Measurements from ENCODE around the gene MANSC4.

Gene MANSC4

DNA sequence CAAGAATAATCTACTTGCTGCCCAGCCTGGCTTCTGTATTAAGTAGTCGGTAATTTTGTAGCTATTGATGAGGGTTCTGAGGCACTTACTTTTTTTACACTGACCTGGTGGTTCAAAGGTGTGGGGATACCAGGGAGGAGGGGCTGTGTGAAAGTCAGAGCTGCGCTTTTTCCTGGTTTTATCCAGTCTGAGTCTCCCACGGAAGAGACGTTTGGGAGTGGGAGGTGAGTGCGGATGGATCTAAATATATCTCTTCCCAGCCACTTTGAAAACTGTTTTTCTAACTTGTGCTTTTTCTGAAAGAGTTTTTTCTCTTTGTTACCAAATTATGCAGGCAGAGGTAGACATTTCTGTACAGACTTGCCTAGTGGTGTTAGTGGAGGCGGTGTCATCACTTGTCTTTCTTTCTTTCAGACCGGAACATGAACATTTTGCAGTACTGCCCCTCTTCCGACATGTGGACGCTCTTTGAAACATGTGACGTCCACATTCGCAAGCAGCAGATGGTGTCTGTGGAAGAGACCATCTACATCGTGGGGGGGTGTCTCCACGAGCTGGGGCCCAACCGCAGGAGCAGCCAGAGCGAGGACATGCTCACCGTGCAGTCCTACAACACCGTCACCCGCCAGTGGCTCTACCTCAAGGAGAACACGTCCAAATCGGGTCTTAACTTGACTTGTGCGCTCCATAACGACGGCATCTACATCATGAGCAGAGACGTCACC is 17.4 kb upstream of the MANSC4 start:
- no peak for DNase-seq

DNA sequence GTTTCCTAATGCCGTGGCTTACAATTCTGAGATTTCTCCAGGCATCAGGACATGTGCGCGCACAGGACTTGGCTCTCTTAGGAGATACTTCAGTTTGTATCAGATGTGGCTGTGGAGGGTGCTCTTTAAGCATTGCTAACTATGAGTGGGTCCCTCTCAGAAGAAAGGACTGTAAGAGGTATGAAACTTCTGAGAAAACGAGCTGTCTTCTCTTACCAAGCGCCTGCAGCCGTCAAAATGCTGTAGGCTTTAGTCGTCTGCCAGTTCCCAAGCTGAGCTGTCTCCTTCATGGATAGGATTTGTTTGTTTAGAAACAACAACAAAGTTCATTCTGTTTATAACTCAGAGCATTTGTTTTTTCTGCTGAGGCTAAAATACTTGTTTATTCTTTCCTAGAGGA is 16.1 kb upstream of the MANSC4 start:
- DNase-seq: no peak

DNA sequence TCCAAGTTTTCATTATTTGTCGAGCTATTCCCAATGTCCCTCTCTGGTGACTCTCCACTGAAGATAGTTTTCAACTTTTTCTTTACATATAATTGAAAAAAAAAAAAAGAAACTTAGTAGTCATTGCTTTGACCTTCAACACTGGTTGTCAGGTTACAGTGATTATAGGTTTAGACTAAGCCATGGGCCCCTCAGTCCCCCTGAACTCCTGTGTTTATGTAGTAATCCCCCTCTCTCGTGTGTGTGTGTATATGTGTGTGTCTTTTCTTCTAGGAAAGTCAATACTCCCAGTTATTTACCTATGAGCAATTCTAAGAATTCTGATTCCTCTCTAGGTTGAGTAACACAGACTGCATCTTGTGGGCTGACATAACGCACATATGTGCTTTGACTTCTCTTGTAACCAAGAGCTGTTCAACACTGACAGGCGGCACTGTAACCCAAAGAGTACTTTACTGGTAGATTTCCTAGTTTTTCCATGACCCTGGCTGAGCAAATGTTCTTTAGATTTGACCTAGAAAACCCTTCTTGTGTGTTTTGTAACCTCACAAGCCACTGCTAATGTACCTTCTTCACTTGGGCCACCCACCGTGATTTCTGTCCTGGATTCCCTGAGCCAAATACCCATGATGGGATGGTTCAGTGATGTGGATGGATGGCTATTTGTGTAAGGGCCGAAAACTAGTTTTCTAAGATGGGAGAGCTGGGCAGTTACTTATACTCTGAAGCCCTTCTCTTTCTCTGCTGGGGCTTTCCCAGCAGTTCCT is 15.0 kb upstream of the MANSC4 start:
- DNase-seq: no peak

DNA sequence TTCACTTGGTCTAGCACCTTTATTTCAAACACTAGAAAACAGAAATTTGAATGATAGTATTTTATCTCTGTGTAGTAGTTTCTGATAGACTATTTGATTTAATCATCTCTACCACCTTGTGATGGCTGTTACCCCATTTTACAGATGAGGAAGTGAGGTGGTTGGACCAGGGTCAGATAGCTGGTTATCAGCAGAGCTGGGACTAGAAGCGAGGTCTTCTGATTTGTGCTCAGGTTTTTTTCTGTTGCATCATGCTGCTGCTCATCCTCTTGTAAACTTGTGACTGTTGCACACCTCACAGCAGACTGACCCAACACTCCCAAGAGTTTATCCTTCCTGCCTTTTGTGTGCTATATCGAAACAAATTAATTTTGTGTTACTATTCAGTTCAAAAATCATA is 10.1 kb upstream of the MANSC4 start:
- DNase-seq: no peak

DNA sequence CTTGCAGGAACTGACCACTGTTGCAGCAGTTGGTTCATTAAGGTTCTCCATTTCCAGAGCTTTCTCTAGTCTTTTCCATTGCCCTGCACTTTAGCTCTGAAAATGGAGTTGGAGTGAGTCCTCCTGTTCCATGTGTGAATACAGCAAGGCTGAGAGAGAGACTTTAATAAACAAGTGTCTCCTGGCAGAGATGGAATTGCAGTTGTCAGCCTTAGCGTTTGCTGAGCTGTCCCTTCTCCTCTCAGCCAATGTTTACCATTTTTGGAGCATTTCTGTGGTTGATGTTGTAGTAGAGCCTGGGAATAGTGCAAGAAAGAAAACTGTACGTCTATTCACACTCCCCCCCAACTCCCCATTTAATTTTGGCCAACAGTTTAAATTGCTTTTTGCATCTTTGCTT is 7.5 kb upstream of the MANSC4 start:
- DNase-seq: no peak

DNA sequence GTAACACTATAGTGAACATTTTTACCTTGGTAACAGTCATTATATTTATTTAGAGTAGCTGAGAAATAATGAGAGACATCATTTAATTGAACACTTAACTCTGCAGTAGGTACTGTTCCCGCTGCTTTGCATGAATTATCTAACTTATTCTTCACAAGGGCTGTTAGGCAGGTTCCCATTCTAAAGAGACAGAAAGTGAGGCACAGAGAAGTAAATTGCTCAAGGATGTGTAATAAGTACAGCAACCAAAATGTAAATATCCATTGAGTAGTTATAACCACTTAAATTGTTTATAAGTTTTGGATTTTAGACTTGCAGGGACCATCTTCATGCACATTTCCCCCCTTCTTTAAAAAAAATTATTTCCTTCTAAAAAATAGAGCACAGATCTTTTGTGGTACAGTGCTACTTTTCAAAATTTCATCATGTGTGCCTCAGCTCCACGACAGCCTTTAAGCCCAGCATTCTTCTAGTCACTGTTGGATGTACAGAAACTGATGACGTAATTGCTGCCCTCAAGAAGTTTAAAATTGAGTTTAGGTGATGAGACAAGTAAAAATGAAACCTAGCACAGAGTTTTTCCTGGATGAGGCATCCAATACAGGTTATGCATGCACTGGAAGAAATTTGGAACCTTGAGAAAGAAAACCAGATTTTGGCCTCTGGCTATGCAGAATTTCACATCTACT is 6.0 kb upstream of the MANSC4 start:
- DNase-seq: no peak

DNA sequence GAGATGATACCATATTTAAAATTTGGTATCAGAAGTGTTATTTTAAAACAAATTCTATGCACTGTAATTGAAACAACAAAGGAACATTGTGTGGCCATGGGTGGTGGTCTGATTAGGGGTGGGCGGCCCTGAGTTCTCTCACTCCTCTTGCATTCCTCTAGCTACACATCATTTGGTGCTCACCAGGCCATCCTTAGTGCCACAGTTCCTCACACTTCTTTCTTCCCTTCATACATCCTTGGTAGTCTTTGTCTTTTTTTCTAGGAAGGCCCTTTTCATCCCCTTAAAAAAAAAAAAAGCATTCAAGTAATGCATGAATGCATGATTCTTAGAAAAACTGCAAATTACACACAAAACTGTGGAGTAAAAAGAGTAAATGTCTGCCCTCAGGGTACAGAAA is 2.4 kb upstream of the MANSC4 start:
- DNase-seq: no peak

DNA sequence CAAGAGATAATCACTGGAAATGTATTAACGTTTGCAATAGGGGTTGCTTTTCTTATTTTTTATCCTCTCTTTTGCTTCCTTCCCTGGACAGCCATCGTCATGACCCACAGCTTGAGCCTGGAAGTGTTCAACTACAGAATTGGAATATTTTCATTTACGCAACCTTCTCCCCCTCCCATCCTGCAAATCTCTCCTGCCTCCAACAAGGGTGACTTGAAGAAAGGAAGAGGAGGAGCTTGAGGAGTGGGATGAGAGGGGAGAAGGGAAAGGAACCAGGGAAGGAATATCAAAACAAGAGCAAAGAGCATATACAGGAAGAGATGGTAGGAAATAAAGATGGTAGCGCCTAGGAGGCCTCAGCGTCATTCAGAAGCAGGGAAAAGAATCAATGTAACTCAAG is 1.6 kb upstream of the MANSC4 start:
- DNase-seq: no peak

DNA sequence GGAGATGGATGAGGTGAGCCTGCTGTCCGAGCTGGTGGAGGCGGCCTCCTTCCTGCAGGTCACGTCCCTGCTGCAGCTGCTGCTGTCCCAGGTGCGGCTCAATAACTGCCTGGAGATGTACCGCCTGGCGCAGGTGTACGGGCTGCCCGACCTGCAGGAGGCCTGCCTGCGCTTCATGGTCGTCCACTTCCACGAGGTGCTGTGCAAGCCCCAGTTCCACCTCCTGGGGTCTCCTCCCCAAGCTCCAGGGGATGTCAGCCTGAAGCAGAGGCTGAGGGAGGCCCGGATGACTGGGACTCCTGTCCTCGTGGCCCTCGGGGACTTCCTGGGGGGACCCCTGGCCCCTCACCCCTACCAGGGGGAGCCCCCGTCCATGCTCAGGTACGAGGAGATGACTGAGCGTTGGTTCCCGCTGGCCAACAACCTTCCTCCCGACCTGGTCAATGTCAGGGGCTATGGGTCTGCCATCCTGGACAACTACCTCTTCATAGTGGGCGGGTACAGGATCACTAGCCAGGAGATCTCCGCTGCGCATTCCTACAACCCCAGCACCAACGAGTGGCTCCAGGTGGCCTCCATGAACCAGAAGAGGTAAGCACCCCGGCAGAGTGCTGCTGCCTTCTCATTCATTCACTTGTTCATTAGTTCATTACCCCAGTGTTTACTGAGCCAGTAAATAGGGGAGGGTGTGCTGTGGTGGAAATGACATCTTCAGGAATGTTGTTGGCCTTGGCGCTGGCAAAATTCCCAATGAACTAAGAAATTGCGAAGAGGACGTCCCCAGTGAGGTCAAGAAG is 774 bp upstream of the MANSC4 start:
- DNase-seq: no peak

DNA sequence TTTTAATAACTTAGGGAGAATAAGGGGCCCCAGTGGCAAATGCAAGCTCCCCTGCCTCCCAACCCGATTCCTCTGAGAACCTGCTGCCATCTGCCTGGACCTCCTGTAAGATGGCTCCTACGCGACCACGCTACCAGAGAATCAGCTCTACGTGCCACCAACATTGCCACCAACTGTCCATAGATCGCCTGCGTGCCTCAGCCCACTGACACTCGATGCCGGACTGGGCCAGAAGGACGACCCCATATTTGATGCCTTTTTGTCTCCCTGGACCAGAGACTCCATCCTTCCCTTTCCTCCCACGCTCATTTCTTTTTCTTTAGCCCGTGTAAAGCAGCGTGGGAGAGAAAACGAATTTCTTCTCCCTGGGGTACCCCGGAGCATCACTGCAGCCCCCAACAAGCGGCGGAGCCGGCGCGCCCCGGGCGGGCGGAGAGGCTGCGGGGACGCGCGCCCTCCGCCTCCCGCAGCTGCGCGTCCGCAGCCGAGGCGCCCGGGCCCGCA is 568 bp downstream of the MANSC4 start:
- DNase-seq: peak; percentile 33

DNA sequence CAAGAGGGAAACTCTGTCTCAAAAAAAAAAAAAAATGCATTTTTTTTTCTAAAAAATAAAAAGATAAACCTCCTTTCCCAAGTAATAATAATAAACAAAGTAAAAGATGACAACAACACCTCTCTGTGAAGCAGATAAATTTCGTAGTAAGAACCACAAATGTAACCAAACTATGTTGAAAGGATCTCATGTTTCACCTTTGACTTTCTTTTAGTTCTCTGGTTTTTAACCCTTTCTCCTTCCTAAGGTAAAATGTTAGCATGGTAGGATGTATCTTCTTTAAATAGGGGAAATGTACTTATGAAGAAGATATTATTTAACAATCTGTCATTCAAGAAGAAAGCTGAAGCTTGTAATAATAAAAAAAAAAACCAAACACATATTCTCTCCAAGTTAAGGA is 1.8 kb downstream of the MANSC4 start:
- no peak for DNase-seq

DNA sequence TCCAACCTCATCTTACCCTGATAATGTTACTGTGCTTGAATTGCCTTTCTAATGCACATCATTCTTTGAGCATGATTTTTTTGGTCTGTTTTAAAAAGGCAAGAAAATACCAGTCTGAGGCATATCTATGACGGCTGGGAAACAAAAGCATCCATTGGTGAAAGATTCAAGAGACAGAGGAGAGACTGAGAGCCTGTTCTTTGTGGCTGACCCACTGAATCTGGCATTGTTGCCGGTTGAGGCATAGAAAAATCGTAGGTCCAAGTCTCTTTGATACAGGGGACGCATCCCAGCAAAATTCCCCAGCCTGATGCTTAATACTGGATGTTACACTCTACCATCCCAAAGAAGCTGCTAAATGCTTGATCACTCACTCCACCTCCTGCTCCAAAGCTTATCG is 2.9 kb downstream of the MANSC4 start:
- no peak for DNase-seq

DNA sequence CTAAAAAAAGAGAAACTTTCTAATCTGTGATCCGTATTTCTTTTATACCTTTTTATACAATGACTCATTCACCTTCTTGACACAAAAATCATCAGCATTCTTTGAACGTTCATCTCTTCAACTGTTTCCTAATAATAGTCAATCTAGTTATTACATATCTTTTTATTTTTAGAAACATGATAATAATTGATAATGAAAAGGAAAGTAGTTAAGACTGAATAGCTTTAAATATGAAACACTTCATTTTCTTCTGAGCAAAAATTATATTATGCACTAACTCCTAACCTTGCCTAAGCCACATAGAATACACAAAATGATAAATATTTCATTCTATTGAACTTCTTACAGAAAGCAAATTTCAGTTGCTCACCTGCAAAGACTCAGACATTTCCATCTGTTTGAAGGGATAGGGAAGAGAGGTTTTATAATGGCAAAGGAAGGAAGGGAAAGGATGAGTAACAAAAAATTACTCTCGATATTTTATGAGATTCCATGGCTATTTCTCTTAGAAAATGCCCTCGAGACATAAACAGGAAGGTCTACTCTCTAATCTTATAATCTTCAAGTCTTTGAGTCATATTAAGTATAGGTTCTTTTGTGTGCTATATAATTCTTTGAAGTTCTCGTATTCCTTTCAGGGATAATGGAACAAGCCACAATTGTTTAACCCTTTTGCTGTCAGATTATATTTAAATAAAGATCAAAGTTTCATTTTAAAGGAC is 7.5 kb downstream of the MANSC4 start:
- DNase-seq: no peak

DNA sequence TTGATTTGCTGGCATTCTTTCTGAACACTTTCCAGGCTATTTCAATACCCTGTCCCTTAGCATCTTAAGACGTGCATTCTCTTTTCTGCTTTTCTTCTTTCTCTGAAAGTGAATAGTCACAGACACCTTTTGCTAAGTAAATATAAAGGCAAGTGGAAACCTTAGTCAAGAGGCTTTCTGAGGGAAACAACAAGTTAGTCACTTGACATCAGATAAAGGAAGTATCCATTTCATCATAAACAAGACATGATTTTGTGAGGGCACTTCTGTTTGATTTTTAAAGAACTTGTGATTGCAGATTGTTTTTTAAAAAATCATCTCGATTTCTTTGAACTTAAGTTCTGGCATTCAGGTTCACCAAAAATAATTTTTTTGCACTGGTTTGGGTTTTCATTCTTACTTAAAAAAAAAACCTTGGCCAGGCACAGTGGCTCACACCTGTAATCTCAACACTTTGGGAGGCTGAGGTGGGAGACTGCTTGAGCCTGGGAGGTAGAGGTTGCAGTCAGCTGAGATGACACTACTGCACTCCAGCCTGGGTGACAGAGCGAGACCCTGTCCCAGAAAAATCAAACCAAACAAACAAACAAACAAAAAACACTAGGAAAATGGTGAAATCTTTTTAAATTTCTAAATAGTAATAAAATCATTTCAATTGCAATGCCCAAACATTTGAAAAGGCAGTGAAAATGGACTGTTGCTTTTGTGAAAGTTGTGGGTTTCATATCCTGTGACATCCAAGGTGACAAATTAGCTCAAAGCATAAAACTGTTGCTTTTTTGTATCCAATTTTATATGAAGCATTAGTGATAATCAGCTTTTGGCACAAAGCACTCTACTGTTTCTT is 8.3 kb downstream of the MANSC4 start:
- no peak for DNase-seq

DNA sequence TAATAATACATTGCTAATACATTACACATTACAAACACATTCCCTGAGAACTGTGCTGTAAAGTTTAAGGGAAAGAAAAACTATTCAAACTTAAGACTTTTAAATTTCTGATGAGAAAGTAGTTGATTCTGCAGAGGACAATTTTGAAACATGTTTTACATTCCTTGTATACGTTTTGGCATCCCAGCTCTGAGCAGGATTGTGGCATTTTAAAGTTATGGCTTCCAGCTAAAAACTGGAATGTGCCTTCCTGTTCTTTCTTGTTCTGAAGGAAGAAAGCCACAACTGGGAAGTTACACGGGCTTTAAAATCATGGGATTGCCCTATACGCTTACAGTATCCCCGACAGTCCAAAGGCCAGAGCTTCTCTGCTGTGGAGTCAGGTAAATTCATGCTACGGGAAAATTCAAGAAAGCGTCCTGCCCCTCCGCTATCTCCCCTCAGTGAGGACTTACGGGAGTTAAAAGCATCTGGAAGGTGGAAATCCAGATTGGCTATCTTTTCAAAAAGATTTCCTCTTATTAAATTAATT is 10.8 kb downstream of the MANSC4 start:
- DNase-seq: no peak

DNA sequence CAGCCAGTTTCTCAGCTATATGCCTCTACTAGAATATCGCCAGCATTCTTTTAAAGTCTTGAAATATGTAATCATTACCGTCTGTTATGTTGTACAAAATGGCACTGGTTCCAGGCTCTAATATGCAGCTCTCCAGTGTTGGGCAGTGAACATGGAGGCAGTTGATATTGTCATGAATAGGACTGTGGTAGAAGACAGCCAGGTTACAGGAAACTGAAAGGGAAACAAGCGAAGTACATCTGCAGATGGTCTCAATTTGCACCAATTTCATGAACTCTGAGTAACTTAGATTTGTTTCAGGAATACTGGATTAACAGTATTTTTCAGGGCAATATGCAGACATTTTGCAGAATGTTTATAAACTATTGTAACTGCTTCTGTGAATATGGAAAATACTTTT is 13.4 kb downstream of the MANSC4 start:
- DNase-seq: no peak

DNA sequence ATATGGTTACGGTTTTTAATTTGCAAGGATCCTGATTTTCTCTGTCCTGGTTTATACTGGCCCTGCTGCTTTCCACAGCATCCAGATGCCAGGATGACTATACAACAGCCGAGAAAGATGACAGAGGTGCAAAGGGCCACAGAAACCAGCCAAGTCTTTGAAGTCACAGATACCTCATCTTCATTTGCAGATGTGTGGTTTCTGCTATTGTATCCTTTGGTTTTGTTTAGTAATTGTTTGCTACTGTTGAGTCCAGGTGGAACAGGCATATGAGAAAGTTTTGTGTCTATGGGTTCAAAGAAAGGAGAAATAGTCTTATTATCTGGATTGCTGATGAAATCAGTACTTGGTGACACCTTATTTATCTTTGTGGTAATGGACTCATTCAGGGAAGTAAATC is 17.3 kb downstream of the MANSC4 start:
- DNase-seq: no peak

DNA sequence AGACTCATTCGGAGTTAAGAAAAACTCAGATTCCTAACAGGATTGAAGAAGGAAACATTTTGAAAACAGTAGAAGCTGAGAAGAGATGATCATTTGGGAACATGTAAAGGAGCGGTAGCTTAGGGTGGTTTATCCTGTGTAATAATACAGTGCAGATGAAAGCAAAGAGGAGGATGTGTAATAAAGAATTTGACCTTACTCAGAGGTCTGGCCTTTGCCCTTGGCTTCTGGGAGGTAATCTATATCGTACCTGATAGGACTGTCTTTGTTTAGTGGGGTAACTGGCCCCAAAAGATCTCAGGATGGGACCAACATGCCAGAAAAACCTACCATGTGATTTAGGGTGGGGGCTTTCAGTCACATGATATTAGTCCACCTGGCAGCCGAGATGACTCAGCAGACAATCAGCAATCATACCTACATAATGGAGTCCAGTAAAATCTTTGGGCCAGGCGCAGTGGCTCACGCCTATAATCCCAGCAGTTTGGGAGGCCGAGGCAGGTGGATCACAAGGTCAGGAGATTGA is 23.3 kb downstream of the MANSC4 start:
- no peak for DNase-seq

DNA sequence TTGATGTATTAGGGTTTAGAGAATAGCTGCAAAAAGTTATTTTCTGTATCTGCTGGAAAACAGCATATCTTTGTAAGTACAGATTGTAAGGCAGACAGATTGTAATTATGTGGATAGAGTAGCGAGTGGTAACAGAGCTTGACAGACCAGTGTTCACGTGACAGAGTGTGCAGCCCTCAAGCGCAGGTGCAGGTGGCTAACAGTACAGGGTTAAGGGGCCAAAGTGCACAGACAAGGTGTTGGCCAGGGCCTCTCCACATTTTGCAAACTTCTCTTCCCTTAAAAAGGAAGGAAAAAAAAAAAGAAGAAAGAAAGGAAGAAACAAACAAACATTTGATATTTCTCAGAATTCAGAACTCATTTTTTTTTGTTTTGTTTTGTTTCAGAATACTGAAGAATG is 25.2 kb downstream of the MANSC4 start:
- DNase-seq: no peak

DNA sequence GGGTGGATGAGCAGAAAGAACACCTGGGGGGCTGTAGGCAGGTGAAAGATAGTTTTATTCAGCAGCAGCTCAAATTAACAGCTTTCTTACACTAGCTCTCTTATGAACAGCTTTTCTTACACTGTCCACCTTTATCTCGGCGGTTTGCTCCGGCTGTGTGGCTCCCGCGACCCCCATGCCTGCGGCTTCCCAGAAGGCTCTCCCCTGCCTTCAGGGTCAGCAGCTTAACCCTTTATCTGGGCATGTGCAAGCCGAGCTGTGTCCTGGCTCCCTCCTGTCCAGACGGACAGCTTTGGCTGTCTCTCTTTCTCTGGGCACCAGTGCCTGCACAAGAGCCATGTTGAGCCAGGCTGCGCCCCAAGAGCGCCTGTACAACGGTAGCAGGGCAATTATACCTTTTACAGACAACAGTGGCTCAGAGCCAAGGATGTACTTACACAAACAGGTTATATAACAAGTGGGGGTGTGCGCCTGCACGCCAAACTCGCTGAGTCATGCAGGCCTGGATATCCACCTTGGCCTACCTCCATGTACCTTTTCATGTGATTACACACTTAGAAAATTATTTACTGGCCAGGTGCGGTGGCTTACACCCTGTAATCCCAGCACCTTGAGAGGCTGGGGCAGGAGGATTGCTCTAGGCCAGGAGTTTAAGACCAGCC is 28.5 kb downstream of the MANSC4 start:
- DNase-seq: no peak

Data from NCI-H524 treated with DMSO at 0.1 percent for 48 hours (cell line).